HuH-7 (cell line): ENCODE results near the gene PRKCE.

Source experiments
- DNase-seq: peaks from one replicate; pipeline ENCODE4 v3.0.0; 2011; ENCODE audit warnings: low spot score

Gene PRKCE

DNA sequence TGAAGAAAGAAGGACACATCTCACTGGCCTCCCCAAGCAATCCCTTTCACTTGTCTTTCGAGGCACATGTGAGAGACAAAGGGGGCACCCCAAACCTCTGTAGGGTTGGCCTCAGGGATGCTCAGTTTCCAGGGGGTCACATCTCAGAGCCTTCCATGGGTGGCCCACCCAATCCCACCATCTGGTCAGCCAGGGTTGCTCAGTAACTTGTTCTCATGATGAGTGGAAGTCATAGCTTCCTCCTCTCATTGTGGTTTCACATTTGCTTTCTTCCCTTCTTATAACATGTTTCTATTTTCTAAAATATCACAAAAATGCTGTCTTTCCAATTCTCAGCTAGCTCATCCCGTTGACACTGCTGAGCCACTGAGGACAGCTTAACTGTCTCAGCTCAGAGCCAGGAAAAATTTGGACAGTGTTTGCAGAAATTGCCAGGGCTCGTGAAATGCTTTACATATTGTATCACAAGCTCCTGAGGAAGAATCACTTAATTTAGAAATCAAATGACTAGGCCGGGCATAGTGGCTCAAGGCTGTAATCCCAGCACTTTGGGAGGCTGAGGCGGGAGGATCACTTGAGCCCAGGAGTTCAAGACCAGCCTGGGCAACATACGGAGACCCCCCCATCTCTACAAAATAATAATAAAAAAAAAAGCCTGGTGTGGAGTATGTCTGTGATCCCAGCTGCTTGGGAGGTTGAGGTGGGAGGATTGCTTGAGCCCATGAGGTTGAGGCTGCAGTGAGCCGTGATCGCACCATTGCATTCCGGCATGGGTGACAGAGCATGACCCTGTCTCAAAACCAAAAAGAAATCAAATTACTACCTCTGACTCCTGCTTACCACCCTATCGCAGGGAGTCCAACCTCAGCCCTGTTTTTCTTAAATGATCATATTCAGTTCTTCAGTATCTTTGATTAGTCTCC, 129.3 kb downstream of the PRKCE start:
- no peak for DNase-seq

DNA sequence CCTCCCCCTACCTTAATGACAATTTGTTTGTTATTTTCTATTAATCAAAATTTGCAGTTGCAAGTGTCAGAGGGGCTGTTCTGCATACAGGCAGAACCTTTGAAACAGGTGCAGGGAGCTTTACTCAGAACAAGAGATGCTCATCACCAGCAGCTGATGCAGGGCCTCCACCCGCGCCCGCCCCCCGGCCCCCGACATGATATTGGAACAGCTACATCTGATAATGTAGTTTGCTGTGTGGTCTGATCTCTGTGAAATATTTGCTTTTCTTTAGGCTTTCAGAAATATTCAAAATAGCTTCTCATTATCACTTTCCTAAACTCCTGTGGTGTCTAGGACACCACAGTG, 130.0 kb downstream of the PRKCE start:
- no peak for DNase-seq

DNA sequence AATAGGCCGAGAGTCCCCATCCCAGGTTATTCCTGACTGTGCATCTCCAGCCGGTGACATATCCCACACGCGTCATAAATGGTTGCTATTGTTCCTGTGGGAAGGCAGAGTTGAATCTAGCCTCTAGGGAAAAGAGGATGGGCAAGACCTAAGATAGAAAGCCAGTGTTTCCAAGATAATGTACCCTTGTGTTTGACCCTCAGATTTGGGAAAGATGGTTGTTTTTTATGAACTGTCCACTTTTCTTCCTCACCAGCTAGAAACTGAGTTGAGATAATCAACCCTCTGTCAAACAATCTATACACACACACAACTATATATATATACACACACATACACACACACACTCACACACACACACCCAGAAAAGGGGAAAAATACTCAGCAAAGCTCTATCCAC, 131.0 kb downstream of the PRKCE start:
- DNase-seq, result no peak

DNA sequence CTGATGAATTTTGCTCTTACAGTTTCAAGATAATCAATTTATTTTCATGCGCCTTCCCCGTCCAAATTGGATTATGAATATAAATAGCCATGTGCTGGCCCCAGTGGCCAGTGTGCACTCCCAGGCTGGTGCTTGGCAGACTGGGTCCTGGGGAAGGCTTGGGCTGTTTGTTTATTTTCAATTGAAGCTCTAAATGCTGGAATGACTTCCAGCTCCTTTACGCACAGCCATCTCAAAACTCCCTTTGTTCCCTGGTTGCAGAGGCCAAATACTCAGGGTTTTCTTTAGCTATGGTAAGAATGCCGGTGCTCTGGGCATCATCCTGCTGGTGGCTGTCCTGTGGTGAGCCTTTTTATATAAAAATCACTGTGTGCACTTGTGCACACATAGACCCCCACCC, 131.5 kb downstream of the PRKCE start:
- DNase-seq, result no peak

DNA sequence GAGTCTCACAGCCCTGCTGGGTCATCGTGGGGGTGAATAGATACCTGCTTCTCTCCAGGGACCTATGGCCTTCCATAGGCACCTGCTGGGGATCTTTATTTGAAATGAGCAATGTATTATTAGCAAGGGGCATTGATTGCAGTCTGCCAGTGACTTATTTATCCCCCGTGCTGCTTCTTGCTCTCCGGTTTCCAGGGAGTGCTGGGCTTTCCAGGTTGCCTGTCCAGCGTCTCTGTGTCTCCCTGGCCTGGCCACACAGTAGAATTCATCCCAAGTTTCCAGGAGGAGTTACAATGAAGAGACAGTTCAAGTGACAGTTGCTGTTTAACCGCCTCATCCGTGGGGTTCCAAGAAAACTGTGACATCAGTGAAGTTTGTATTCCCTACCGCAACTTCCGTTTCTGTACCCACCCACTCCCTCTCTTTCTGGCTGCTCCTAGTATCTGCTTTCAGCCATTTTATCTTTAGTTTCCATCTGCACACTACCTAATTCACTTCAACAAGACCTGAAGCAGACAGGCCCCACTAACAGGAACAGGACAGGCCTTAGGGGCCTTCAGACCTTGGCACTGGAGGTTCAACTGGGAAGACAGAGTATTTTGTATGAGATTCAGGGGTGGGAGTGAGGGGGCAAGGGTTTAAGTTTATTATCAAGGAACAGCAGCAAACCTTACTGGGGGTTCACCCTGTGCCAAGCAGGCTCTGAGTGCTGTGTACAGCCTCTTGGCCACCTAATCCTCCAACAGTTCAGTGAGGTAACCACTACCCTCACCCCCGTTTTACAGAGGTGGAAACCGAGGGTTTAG, 134.8 kb downstream of the PRKCE start:
- no peak for DNase-seq

DNA sequence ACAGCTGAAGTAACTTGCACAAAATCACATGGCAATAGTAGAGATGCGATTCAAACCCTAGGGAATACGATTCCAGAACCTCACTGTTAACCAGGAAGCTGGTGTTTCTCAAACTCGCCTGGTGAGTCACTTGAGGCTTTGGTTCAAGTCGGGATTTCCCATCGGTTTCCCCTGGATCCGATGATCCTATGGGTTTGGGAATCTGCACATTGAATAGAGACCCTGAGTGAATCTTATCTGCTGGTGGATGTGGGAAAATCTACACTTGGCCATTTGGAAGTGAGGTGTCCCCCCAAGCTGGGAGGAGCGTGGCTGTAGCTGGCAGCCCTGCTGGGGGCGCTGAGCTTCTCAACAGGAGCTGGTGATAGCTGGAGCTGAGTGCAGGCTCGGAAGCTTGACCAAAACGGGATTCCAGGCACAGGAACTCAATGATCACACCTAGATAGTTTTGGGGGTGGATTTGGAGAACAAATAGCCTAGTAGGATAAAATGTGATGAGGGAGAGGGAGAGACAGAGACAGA, 135.4 kb downstream of the PRKCE start:
- no peak for DNase-seq

DNA sequence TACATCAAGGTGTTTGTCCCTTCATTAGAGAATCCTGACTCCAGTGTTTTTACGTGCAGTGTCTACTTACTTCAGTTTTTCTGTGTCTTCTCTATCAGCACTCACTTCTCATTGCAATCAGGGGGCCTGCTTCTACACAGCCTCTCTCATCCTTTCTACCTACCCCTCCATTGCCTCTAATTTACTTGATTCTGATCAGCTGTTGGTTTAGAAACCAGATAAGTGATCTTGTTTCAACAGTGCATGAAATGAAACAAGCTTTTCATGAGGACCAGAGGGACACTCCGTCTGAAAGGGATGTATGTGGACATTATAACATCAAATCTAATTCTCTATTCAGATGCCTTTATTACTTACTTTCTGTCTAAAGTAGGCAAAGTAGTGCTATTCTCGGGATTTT, 136.9 kb downstream of the PRKCE start:
- no peak for DNase-seq

DNA sequence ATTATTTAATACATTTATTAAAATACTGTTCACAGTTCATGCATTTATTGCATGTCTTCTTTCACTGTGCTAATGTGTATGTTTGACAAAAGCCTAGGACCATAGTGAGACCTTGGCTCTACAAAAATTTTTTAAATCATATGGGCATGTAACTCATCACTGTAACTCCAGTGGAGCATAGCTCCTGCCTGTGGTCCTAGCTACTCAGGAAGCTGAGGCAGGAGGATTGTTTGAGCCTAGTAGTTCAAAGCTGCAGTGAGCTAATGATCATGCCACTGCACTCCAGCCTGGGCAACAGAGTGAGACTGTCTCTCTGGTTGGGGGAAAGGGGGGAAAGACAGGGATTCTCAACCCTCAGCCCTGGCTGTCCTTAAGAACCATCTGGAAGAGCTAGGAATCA, 137.8 kb downstream of the PRKCE start:
- no peak for DNase-seq

DNA sequence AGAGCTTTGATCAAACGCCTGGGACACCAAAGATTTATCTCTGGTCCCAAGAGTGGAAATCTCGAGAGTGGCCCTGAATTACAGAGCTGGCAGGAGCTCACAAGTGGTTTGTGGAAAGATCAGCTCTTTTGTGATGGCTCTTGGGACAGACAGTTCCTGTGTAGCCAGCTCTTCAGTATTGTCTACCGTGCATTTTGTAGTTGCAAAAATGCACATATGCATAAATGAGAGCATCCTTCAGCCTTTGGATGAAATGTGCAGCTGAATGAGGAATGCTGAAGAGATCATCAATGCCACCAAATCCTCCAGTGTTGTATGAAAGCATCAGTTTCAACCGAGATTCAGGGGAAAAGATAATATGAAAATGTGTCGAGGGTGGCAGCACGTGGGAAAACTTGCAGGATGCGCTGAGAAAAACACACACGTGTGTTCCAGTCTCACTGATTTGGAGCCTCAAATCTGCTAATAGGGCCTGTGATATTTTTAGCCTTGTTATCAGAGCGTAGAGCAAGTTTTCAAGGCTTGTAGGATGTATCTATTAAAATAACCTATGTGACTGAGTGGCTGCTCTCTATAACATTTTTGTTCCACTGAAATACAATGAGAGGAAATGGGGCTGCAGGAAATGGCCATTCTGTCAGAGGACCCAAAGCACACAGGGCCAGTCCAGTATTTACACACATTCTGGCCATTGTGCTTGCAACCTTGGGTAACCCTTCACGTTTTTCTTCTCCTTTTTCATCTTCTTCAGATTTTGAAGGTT, 138.7 kb downstream of the PRKCE start:
- DNase-seq, result no peak

DNA sequence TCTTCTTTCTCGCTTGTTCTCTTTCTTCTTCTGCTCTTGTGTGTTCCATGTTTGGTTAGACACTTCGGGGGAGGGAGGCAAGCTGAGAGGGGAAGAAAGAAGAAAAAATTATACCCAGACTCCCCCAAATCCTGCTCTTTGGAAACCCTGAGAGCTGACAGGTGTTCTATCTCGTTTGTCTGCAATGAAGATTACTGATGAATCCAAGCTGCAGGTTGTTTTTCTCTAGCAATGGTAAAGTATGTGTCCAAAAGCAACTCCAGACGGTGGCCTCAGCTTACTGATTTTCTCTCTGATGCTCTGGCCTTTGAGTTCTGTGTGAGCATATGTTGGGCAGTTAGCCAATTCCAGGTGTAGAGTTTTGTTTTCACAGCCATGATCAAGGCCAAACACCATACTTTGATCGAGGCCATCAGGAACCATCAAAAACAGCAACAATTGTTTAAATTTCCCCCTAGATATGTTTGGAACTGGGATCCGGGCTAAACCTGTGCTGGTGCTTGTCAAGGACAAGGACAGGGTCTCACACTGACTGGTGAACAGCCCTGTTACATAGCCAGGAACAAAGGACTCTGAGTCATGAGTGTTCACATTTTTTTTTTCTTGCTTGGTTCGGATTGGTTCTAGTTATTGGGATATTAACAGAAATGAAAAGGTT, 142.0 kb downstream of the PRKCE start:
- no peak for DNase-seq

DNA sequence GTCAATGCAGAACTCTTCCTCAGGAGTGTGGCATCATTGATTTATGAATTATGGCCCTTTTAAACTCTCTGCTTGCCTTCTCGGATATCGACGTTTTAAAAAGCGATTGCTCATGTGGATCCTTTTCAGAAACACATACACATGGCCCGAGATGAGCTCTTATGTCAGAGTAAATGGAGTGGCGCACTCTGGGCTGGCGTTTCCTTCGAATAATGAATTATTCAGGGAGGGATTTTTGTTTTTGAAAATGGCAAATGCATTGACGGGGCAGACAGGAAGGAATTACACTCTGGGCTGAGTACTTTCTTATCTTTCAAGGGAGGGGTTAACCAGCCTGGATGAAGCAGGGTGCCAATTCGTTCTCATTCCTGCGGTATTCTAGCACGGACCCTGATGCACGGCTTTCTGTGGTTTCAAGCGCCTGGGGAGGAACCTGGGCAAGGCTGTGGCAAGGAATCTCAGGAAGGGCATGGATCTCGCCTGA, 142.7 kb downstream of the PRKCE start:
- DNase-seq, result no peak

DNA sequence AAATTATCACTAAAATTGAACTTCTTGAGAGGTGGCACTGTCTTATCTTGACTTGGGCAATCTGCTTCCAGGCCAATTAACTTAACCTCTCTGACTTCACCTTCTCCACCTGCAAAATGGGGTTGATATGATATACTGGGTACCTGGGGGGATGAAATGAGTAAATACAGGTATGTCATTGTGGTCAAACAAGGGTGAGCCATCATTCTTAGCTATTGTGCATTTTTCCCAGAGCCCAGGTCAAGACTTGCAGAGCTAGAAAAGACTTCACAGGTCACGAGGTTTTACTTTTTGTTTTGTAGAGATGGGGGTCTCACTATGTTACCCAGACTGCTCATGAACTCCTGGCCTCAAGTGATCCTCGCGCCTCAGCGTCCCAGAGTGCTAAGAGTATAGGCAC, 145.0 kb downstream of the PRKCE start:
- no peak for DNase-seq

DNA sequence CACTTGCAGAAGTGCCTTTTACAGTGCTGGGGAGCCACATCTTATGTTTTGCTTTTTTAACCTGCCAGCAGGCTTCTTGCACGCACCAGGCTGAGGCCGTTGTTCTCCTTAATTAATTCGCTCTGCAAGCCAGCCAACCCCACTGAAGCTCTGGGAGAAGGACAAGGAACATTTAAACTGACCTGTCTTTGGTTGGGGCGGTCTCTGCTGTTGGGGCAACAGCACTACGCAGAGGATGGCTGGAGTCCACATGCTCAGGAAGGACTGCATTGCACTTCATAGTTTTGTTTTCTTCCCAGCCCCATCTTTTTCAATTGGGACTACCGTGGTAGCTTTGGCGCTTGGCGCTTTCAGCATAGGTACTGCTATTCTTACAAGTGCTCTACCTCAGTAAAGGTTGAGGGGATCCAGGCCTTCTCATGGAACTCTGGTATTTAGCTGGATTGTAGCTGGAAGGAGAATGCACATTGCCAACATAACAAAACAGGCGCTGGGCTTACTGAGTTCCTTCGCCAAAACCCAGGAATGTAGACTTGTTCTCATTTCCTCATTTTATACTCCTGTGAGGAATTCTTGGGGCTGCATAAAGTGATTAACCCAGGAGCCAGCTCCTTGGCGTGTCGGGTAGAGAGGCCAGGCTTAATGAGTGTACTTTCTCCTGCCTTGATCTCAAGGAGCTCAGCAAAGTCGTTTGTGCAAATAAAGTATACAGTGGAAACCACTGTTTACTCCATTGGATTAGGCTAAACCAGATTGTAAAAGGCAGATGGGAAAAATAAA, 146.2 kb downstream of the PRKCE start:
- no peak for DNase-seq

DNA sequence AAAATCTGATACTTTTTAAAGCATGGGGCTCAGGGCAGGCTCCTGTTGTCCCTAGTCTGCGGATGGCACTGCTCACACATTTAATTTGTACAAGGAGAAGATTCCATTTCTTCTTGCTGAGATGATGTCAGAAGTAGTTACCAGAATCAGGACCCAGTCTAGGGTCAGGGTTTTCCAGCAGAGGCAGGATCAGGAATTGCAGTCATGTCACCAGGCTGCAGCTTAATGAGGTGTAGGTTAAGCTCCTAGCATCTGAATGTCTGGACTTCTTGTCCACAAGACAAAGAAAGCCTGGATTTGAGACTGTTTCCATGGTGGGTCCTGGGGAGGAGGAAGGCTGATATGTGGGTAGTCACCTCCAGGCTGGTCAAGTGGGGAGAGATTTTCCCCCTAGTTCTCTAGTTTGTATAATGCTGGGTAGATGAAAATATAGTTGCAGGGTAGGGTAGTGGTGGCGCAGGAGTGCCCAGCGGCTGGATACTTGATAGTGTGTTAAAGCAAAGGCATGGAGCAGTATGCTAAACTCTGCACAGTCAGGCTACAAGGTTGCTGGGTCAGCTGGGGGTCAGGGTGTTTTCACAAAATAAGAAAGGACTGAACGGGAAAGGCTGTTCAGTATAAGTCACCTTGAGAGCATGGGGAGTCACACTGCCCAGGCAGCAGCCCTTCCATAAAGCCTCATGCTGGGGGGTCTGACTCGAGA, 148.4 kb downstream of the PRKCE start:
- no peak for DNase-seq

DNA sequence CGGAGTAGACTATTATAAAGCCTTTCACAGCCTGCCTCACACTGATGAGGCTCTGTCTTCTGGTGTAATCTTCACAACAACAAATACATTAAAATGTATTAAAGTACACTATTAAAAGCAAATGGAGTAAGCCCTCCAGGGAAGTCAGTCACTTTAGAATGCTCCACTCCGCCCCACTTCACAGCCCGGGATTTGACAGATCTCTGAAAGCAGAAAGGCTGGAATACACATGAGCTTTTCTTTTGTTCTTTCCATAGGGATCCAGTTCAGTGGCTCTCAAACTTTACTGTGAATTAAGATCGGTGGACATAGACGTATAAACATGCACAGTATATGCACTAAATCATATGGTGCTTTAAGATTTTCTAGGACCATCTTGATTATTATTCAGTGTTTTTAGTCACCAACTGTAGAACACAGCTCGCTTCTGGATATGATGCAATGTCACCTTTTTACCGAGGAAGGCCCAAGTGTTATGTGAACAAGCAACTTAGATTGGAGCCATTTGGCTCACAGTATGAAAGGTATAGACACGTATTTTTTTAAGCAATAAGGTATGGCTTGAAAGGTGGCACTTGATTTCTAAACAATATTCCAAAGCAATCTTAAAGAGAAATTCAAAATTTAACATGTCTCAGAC, 151.1 kb downstream of the PRKCE start:
- no peak for DNase-seq

DNA sequence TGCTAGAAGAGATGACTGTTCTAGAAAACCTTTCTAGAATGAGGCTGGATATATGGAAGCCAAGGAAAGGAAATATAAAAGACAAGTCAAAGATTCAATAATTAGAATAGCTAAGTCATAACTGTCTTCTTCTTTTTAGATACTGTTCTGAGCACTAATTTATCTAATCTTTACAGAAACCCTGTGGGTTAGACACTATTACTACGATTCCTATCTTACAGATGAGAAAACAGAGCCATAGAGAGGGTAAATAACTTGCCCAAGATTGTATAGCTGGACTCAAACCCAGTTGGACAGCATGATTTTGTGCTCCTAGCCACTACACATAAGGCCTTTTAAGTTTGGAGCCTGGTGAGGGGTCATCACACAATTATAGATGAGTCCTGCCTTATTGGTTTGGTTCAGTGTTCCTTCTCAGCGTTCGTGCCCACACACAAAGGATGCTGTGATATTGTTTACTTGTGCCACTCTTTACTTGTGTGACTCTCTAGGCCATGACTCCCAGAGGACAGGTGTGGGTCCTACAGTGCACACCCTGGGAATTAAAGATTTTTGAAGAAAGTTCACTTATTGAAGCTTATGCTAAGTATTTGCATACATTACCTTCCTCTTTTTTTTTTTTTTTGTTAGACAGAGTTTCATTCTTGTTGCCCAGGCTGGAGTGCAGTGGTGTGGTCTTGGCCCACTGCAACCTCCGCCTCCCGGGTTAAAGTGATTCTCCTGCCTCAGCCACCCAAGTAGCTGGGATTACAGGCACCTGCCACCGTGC, 153.7 kb downstream of the PRKCE start:
- no peak for DNase-seq

DNA sequence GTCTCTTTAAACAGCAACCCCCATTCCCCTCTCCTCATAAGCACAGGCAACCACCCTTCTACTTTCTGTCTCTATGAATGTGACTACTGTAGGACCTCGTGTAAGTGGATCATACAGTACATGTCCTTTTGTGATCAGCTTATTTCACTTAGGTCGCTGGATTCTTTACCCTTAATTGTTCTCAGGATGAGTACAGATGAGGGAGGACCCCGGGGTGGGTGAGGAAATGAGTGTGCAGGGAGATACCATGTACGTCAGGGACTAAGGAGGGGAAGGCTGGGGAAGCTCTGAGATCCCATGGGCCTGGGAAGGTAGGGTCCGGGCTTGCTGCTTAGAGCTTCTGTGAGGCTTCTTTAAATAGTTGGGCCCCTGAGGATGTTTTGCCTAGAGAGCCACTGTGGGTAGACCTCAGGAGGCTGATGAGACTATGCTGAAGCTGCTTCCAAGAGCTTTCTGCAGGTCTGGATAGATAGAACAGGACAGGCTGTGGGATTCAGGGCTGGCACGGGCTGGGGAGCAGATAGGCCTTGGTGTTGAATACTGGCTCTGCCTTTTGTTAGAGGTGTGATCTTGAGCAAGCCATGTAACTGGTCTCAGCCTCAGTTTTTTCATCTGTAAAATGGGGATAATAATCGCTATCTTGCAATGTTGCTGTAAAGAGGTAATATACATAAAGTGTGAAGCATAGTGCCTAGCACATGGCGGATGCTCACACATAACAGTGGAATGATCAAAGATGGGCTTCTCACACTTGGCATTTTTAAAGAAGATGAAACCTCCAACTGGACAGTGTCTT, 155.3 kb downstream of the PRKCE start:
- DNase-seq, result no peak

DNA sequence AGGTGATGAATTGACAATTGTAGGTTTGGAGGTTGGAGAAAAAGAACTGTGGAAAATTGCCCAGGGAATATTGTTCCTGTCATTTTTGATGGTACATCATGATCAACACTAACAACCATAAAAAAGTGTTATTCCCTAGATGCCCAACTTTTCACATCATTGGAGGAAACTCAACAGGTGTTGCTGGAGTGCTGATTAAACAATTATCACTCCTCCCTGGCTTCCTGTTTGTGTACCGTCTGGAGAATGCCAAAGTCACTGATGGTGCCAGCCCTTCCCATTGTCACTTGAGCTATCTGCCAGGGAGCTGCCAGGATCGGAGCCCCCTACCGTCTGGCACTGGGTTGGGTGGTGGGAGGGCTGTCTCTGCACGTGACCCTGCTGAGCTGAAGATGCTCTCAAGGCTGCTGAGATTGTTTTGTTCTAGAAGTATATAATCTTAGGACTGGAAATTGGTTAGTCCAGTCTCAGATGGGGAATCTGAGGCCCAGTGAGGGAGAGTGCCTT, 156.9 kb downstream of the PRKCE start:
- no peak for DNase-seq
